Esophagus muscularis mucosa (tissue), 4 donors: ENCODE data around the gene ZSCAN2.

ENCODE experiments used
- EP300 ChIP-seq: sonication (generic); formaldehyde crosslinking; IDR thresholded peaks from one replicate; pipeline ENCODE4 v1.6.1; 2017; ENCODE audit warnings: antibody characterized with exemption
- POLR2A ChIP-seq: fragments of 450-650 bp; IDR thresholded peaks from one replicate; pipeline ENCODE4 v1.6.1; 2017; ENCODE audit warnings: antibody characterized with exemption, moderate library complexity, mild to moderate bottlenecking, low read depth
- POLR2AphosphoS5 ChIP-seq, 2 donors: sonication (generic); formaldehyde crosslinking; IDR thresholded peaks; one replicate each; pipeline ENCODE4 v1.6.1; 2017; ENCODE audit warnings: antibody characterized with exemption in 2 of 2
- TF ChIP-seq, protein P1 (sequence below), 3 experiments: fragments of 200-600 bp in 2 of 3; fragments of 450-650 bp in 1 of 3; sonication (generic) in 2 of 3; IDR thresholded peaks; one replicate each; pipeline ENCODE4 v1.5.1; 2017 to 2019; ENCODE audit warnings: antibody characterized with exemption in 3 of 3, mild to moderate bottlenecking in 2 of 3, moderate library complexity in 1 of 3

DNA sequence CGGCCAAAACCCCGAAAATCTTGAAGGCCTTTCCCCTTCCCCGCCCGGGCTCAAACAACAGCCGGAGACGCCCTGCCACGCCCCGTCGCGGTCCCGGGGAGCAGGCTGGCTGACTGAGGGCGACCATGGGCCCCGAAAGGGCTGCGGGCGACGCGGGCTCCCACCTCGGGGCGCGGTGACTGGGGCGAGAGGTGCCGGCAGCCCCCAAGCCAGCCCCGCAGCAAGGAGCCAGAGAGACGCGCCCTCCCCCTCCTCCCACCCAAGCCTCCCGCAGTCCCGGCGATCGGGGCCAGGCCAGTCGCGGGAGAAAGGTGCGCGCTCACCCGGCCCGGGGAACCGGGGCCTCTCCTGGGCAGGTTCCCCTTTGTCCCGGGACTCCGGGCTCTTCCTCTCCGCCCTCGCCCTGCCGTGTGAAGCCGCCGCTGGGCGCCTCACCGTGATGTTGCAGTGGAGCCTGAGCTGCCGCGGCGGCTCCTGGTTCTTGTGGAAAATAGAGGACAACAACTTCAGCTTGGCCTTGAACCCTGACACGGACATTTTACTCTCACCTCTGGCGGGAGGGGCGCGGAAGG is 30.6 kb upstream of the ZSCAN2 start:
- TF ChIP-seq, protein P1, sequence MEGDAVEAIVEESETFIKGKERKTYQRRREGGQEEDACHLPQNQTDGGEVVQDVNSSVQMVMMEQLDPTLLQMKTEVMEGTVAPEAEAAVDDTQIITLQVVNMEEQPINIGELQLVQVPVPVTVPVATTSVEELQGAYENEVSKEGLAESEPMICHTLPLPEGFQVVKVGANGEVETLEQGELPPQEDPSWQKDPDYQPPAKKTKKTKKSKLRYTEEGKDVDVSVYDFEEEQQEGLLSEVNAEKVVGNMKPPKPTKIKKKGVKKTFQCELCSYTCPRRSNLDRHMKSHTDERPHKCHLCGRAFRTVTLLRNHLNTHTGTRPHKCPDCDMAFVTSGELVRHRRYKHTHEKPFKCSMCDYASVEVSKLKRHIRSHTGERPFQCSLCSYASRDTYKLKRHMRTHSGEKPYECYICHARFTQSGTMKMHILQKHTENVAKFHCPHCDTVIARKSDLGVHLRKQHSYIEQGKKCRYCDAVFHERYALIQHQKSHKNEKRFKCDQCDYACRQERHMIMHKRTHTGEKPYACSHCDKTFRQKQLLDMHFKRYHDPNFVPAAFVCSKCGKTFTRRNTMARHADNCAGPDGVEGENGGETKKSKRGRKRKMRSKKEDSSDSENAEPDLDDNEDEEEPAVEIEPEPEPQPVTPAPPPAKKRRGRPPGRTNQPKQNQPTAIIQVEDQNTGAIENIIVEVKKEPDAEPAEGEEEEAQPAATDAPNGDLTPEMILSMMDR (IDR thresholded peaks at IDR 0.05) = no peak
- no peak for TF ChIP-seq POLR2A
- no peak for TF ChIP-seq EP300
- no peak for TF ChIP-seq POLR2AphosphoS5 (IDR thresholded peaks at IDR 0.05)
